HuH-7 (cell line): Measurements from ENCODE around the gene TOMM40L.

Experiments
- DNase-seq: peaks from one replicate; pipeline ENCODE4 v3.0.0; 2011; ENCODE audit warnings: low spot score

TOMM40L gene

GRCh38 chr1:161225534-161226319, at the start of gene TOMM40L:
Gene TOMM40L, plus strand, starts transcription at chr1:161226060. Its CDS starts 430 bp downstream, at chr1:161226490.
- DNase-seq = peak; percentile 71

GRCh38 chr1:161176468-161177111, 49.3 kb upstream of the TOMM40L start:
- DNase-seq = no peak

GRCh38 chr1:161177112-161177935, 48.5 kb upstream of the TOMM40L start, which contains the start of gene B4GALT3:
Gene B4GALT3, minus strand, starts transcription at chr1:161177507. Its CDS starts 1,447 bp downstream, at chr1:161176060.
- peak; percentile 91 for DNase-seq

- no peak for DNase-seq
These were observed 48.0 kb upstream of the TOMM40L start for GRCh38 chr1:161177936-161178244.

GRCh38 chr1:161179698-161180097, 46.2 kb upstream of the TOMM40L start:
- DNase-seq = no peak

GRCh38 chr1:161180639-161181038, 45.2 kb upstream of the TOMM40L start:
- no peak for DNase-seq

DNA sequence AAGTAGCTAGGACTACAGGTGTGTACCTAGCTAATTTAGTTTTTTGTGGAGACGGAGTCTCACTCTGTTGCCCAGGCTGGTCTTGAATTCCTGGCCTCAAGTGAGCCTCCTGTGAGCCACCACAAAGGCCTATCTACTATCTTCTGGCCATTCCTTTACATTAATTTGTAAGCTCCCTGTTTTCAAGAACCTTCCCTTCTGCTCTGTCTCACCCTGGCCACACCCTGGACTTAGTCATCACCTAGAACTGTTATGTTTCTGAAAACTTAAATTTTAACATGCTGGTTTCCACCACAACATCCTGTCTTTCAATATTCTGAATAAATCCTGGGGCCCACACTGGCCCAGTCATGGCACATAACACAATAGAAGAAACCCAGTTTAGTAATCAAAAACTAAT, 43.6 kb upstream of the TOMM40L start:
- no peak for DNase-seq

DNA sequence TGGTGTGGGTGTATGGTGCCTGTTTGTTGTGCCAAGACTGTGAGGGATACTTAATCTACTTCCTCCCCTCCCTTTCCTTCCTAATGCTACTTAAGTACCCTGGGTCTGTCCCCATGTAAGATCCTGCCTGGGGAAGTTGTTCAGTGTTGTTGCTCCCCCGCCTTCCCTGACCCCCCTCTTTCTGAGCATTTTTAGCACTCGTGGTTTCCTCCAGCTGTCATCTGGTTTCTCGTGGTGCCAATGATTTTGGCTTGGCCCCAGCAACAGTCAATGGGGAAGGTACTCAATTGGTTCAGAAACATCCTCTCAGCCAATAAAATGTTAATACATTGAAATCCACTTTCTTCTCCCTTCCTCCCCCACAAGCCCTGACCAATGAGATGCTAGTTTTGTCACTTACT, 40.6 kb upstream of the TOMM40L start:
- DNase-seq = no peak

GRCh38 chr1:161185732-161186311, 40.0 kb upstream of the TOMM40L start:
- no peak for DNase-seq

- DNase-seq = no peak
These were observed 38.5 kb upstream of the TOMM40L start for GRCh38 chr1:161187311-161187710.

DNA sequence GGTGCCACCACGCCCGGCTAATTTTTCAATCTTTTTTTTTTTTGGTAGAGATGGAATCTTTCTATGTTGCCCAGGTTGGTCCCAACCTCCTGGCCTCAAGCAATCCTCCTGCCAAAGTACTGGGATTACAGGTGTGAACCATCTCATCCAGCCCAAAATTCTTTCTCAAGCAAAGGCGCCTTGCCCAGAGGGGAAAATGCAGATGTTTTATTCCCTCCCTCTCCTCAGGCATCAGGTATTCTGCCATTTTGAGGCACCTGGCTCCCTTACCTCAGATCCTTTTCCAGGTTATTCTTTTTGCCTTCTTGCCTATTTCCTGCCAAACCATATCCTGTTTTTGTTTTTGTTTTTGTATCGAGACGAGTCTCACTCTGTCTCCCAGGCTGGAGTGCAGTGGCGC, 37.5 kb upstream of the TOMM40L start:
- no peak for DNase-seq

- no peak for DNase-seq
These were observed 36.8 kb upstream of the TOMM40L start for GRCh38 chr1:161189036-161189435.

- no peak for DNase-seq
These were observed 34.8 kb upstream of the TOMM40L start for GRCh38 chr1:161190962-161191521.

DNA sequence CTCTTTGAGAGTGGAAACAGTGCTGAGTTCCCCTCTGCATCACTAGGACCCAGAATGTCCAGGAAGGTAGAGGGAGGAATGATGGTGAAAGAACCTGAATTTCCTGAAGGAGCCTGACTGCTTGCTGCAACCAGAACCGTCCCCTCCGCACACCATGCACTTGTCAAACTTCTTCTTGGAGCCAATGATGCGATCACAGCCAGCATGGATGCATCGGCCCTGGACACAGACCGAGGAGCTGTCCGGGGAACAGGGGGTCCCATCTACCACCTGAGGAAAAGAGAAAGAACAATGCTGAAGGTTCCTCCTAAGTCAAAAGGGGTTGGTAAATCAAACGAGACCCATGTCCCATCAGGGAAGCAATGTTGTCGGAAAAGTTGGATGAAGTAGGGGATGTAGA, 33.9 kb upstream of the TOMM40L start:
- DNase-seq = no peak

DNA sequence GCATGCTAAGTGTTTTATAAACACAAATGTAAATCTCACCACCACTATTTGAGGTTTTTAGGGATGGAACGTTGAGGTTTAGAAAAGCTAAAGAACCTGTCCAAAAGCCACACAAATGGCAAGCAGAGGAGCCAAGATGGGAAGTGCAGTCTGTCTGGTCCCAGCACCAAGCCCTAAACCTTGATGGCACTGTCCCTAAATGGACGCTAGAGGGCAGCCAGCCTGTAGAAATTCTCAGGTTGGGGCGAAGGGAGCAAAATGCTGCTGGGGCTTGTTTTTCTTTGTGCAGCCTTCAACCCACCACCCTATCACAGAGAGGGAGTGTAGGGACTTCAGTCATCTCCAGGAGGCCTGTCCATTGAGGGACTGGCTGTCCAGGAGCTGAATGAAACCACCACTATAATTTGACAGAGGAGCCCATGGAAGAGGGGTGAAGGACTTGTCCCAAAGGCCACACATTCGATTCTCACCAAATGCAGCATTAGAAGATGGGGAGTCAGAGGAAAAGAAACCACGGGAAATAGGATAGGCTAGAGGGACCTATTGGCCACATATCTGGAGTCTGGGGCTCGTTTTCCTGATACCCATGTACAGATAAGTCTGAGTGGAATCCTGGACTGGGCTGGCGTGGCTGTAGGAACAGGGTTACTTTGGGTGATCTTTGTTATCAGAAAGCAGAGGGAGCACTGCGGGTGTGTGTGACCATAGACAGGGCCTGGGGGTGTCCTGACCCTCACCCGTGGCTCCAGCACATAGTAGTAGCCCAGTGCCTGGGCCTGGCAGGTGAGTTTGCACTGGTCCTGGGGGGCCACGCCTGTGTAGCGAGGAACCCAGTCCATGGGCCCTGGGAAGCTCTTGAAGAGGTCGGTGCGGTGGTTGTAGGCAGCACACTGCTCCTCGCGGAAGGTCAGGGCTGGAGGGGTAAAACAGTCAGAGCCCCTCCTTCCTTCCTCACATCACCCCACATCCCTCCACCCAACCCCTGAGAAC, 33.1 kb upstream of the TOMM40L start:
- DNase-seq = peak; percentile 82

- DNase-seq = no peak
These were observed 32.2 kb upstream of the TOMM40L start for GRCh38 chr1:161193561-161194235.

- DNase-seq = no peak
These were observed 30.7 kb upstream of the TOMM40L start for GRCh38 chr1:161195171-161195570.

DNA sequence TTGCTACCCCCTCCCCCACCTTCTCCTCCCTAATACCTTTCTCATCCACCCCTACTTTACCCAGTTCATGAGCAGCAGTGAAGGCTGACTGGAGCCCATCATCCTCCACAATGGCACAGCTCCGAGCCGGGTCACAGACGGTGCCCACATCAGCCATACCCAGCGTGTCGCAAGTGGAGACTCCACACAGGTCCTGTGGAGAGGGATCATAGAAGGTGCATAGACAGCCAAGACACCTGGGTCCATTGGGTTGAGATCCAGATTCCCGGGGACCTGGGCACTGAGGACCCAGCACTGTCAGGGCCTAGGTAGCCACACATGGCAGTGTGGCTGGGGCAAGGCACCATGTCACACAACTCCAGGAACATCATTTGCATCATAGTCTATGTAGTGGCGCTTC, 29.7 kb upstream of the TOMM40L start:
- no peak for DNase-seq

DNA sequence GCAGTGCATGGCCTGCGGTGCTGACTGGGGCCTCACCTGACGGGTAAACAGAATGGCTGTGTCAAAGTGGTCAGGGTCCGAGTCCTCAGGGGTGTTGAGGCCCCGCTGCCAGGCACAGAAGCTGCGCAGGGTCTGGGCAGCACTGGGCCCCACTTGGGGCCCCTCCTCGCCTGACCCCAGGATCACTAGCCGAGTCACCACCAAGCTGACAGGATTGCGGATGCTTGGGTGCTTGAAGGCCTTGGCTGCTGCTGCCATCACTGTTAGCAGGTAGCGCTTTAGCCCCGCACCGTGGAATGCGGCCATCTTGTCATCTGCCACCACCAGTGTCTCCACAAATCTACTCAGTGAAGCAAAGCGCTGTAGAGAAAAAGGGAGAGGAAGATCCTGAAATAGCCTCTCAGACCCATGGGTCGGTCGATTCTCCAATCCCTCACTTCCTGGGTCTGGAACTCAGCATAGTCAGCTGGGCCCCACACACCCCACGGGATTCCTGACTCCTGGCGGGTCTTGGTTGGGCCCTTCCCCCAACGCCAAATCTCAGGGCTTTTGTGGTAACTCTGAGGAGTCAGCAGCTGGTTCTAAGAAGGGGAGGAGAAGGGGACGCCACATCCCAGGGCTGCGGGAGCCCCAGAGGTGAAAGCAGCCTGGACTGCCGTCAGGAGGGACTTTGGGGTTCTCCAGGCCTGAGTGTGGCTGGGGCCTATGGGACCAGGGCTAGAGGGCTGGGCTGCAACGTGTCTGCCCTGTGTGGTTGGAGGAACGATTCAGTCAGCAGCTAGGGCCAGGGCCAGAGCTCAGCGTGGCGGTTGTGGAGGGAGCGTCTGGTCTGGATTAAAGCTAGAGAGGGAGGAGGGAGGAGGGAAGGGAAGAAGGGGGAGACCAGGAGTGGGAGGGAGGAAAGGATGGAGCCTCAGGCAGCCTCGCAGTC, 29.1 kb upstream of the TOMM40L start:
- no peak for DNase-seq
